Skin epidermis (tissue), 12 donors: ENCODE data around the gene TMEM132A.

Experiments used
- H3K27ac ChIP-seq, 21 experiments: fragments of 200-600 bp; sonication (generic) in 11 of 21; one replicate each; pipeline ENCODE4 v1.5.0; 2020; ENCODE audit warnings: mild to moderate bottlenecking in 3 of 21, inconsistent platforms in 2 of 21, moderate library complexity in 2 of 21
- H3K4me3 ChIP-seq, 7 experiments: fragments of 200-600 bp; sonication (generic) in 2 of 7; one replicate each; pipeline ENCODE4 v1.5.0; 2020; ENCODE audit warnings: inconsistent platforms in 2 of 7, mild to moderate bottlenecking in 2 of 7, moderate library complexity in 1 of 7

Gene TMEM132A

GRCh38 chr11:60950933-60951605 is 26.8 kb downstream of the TMEM132A start:
- peak overlapping the region; percentile 20 to 45 (median 30) for H3K4me3 ChIP-seq
- peak overlapping the region in 20 of 21 experiments; percentile 49 to 93 (median 86) for H3K27ac ChIP-seq

- Histone ChIP-seq H3K4me3 (peak overlapping the region; percentile 20 to 45 (median 30)), H3K27ac (peak overlapping the region; percentile 49 to 93 (median 86))
These were observed 27.3 kb downstream of the TMEM132A start for GRCh38 chr11:60951606-60951903.

GRCh38 chr11:60951904-60952741 is 27.9 kb downstream of the TMEM132A start, which contains the start of gene SLC15A3:
SLC15A3 (minus strand) TSS chr11:60952176; CDS start chr11:60951551, 625 bp downstream.
- peak within 1 kb of the TSS; percentile 49 to 93 (median 86) for H3K27ac ChIP-seq

GRCh38 chr11:60952742-60953170 is 28.5 kb downstream of the TMEM132A start:
- Histone ChIP-seq H3K4me3 (peak overlapping the region in 6 of 7 experiments; percentile 28 to 45 (median 34)), H3K27ac (peak overlapping the region in 20 of 21 experiments; percentile 49 to 93 (median 86))

More at GRCh38 chr11:60951904-60952741, 27.9 kb downstream of the TMEM132A start, which contains the start of gene SLC15A3:
- H3K4me3 ChIP-seq: peak within 1 kb of the TSS; percentile 20 to 45 (median 30)

- Histone ChIP-seq H3K27ac (peak overlapping the region in 4 of 21 experiments; percentile 8 to 92 (median 90)), H3K4me3 (no peak overlapping the region)
These were observed 29.5 kb downstream of the TMEM132A start for GRCh38 chr11:60953781-60954180.

- no peak overlapping the region for H3K4me3 ChIP-seq
- H3K27ac ChIP-seq: peak overlapping the region in 2 of 21 experiments; percentile 30 to 44
These were observed 30.2 kb downstream of the TMEM132A start for GRCh38 chr11:60954421-60954820.

- Histone ChIP-seq H3K4me3 (no peak overlapping the region), H3K27ac (no peak overlapping the region)
These were observed 31.3 kb downstream of the TMEM132A start for GRCh38 chr11:60955571-60955970.

GRCh38 chr11:60957188-60957587 is 32.9 kb downstream of the TMEM132A start:
- no peak overlapping the region for H3K27ac ChIP-seq
- H3K4me3 ChIP-seq: no peak overlapping the region

GRCh38 chr11:60959431-60959830 is 35.2 kb downstream of the TMEM132A start:
- no peak overlapping the region for H3K4me3 ChIP-seq
- no peak overlapping the region for H3K27ac ChIP-seq

GRCh38 chr11:60960405-60960804 is 36.1 kb downstream of the TMEM132A start:
- no peak overlapping the region for H3K27ac ChIP-seq
- no peak overlapping the region for H3K4me3 ChIP-seq

GRCh38 chr11:60964801-60965200 is 40.5 kb downstream of the TMEM132A start:
- H3K27ac ChIP-seq: no peak overlapping the region

GRCh38 chr11:60966890-60967289 is 42.6 kb downstream of the TMEM132A start:
- no peak overlapping the region for H3K27ac ChIP-seq
- H3K4me3 ChIP-seq: no peak overlapping the region

More at GRCh38 chr11:60964801-60965200, 40.5 kb downstream of the TMEM132A start:
- H3K4me3 ChIP-seq: no peak overlapping the region

- H3K27ac ChIP-seq: no peak overlapping the region
These were observed 44.0 kb downstream of the TMEM132A start for GRCh38 chr11:60968223-60968622.

GRCh38 chr11:60970369-60970774 is 46.1 kb downstream of the TMEM132A start:
- Histone ChIP-seq H3K27ac (peak overlapping the region in 1 of 21 experiments; percentile 96), H3K4me3 (no peak overlapping the region)

More at GRCh38 chr11:60968223-60968622, 44.0 kb downstream of the TMEM132A start:
- H3K4me3 ChIP-seq: no peak overlapping the region

GRCh38 chr11:60970890-60971289 is 46.6 kb downstream of the TMEM132A start:
- Histone ChIP-seq H3K27ac (peak overlapping the region in 2 of 21 experiments; percentile 85 to 96), H3K4me3 (peak overlapping the region in 1 of 7 experiments; percentile 44)

- H3K4me3 ChIP-seq: peak within 1 kb of the TSS; percentile 8 to 44 (median 26)
- H3K27ac ChIP-seq: peak within 1 kb of the TSS in 17 of 21 experiments; percentile 8 to 96 (median 67)
These were observed 47.3 kb downstream of the TMEM132A start, which contains the start of gene CD6 for GRCh38 chr11:60971520-60971919. CD6 (plus strand) TSS chr11:60971680; CDS start chr11:60971866, 186 bp downstream.

- H3K4me3 ChIP-seq: peak overlapping the region; percentile 8 to 44 (median 26)
- H3K27ac ChIP-seq: peak overlapping the region in 17 of 21 experiments; percentile 8 to 96 (median 67)
These were observed 48.1 kb downstream of the TMEM132A start for GRCh38 chr11:60972182-60973030.

- Histone ChIP-seq H3K27ac (peak overlapping the region in 17 of 21 experiments; percentile 19 to 96 (median 52)), H3K4me3 (peak overlapping the region in 3 of 7 experiments; percentile 14 to 44 (median 38))
These were observed 49.4 kb downstream of the TMEM132A start for GRCh38 chr11:60973699-60974098.

- H3K4me3 ChIP-seq: peak overlapping the region in 2 of 7 experiments; percentile 38 to 44
- peak overlapping the region in 17 of 21 experiments; percentile 19 to 96 (median 52) for H3K27ac ChIP-seq
These were observed 50.1 kb downstream of the TMEM132A start for GRCh38 chr11:60974316-60974715.
